H1 (cell line): ENCODE data around the gene GADL1.

Experiments used
- ASH2L ChIP-seq: fragments of 200-600, 300-600 bp; sonication (generic); IDR thresholded peaks from one replicate; pipeline ENCODE4 v1.7.1; 2017; ENCODE audit warnings: low read length
- CTCF ChIP-seq, 3 experiments: IDR thresholded peaks; 1 replicate in 2 of 3; 2 replicates in 1 of 3; pipeline versions ENCODE4 v1.5.1 to v1.6.1; 2011; ENCODE audit warnings: low read length in 3 of 3, mild to moderate bottlenecking in 3 of 3, inconsistent platforms in 2 of 3, low read depth in 1 of 3, moderate library complexity in 1 of 3; ENCODE audit not compliant: insufficient read depth in 1 of 3; ENCODE audit errors: control extremely low read depth in 1 of 3
- POLR2AphosphoS5 ChIP-seq: IDR thresholded peaks from 2 replicates; pipeline ENCODE4 v1.6.1; 2011; ENCODE audit warnings: low read depth, low read length
- RNF2 ChIP-seq: fragments of 200-900, 300-1000 bp; sonication (generic); IDR thresholded peaks from 2 replicates; pipeline ENCODE4 v1.7.1; 2016; ENCODE audit warnings: borderline replicate concordance, low read depth, mild to moderate bottlenecking, antibody characterized with exemption, low read length; ENCODE audit not compliant: poor library complexity, severe bottlenecking; ENCODE audit errors: missing control alignments
- SAP30 ChIP-seq: fragments of 300-600 bp; sonication (generic); IDR thresholded peaks from 2 replicates; pipeline ENCODE4 v1.7.1; 2012; ENCODE audit warnings: low read length, moderate library complexity, mild to moderate bottlenecking, inconsistent platforms; ENCODE audit not compliant: insufficient read depth, insufficient replicate concordance

- no peak for TF ChIP-seq POLR2AphosphoS5
- no peak for TF ChIP-seq CTCF (IDR thresholded peaks at IDR 0.05; ENCODE audit: control extremely low read depth in 1 of 3, insufficient read depth in 1 of 3, low read depth in 1 of 3, low read length in 3 of 3)
- no peak for TF ChIP-seq RNF2
- TF ChIP-seq ASH2L: no peak
- TF ChIP-seq SAP30: no peak
Measured at GRCh38 chr3:30723211-30723610, 171.2 kb downstream of the GADL1 start.
